Sigmoid colon (tissue), 3 donors: ENCODE results near the gene DPP6.

Source experiments
- CTCF ChIP-seq, 4 experiments: fragments of 450-650 bp in 3 of 4; fragments of 200-600 bp in 1 of 4; IDR thresholded peaks; one replicate each; pipeline ENCODE4 v1.5.1; 2016 to 2019; ENCODE audit warnings: antibody characterized with exemption in 4 of 4, mild to moderate bottlenecking in 3 of 4, moderate library complexity in 2 of 4
- POLR2A ChIP-seq, 2 donors: fragments of 450-650 bp; IDR thresholded peaks; one replicate each; pipeline ENCODE4 v1.6.1; 2016; ENCODE audit warnings: antibody characterized with exemption in 2 of 2, mild to moderate bottlenecking in 2 of 2, moderate library complexity in 2 of 2

GRCh38 chr7:154553711-154554265 lies 501.6 kb downstream of the DPP6 start:
- TF ChIP-seq CTCF (IDR thresholded peaks at IDR 0.05): no peak
- no peak for TF ChIP-seq POLR2A (IDR thresholded peaks at IDR 0.05)
